A673 (cell line): ENCODE data around the gene ZC3H12A. TPM values are rescaled to one million over a fixed set of nuclear protein-coding genes. Genes with fewer than 3 reads are reported as not detected.

Experiments
- BruUV-seq: library from RNA; stranded (reverse); fragments of 400-500 nt; replicated peaks from 2 replicates; lab custom pipeline; 2021; lab: Mats Ljungman, UMichigan
- CTCF ChIA-PET: fragments of 300-600 bp; sonication (Branson Sonifier 250); formaldehyde crosslinking; loops from one replicate; lab custom pipeline; 2022; ENCODE audit warnings: antibody characterized with exemption; lab: Charles Lee
- POLR2A ChIA-PET: fragments of 300-600 bp; sonication (Branson Sonifier 250); formaldehyde crosslinking; loops from one replicate; lab custom pipeline; 2022; ENCODE audit warnings: antibody characterized with exemption; ENCODE audit not compliant: low non-redundant PET; lab: Charles Lee
- DNase-seq: peaks from one replicate; pipeline ENCODE4 v3.0.0-alpha.2; 2015; ENCODE audit warnings: low spot score
- H3K27ac ChIP-seq: fragments of 200-600 bp; sonication (generic); 2 replicates; pipeline ENCODE4 v1.5.1; 2016; ENCODE audit warnings: mixed run types, low read depth, mild to moderate bottlenecking, mixed read lengths, antibody characterized with exemption, low read length; ENCODE audit not compliant: poor library complexity, severe bottlenecking
- H3K27me3 ChIP-seq: fragments of 200-600 bp; sonication (generic); replicated peaks from 2 replicates; pipeline ENCODE4 v1.6.1; 2017; ENCODE audit warnings: mixed run types, low read depth, mild to moderate bottlenecking, mixed read lengths, antibody characterized with exemption, low read length; ENCODE audit not compliant: insufficient read depth, poor library complexity
- H3K36me3 ChIP-seq: fragments of 200-600 bp; sonication (generic); 2 replicates; pipeline ENCODE4 v1.6.1; 2016; ENCODE audit warnings: mixed run types, mild to moderate bottlenecking, mixed read lengths, antibody characterized with exemption, low read length; ENCODE audit not compliant: insufficient read depth, poor library complexity, severe bottlenecking
- H3K4me1 ChIP-seq: fragments of 200-600 bp; sonication (generic); 2 replicates; pipeline ENCODE4 v1.6.1; 2017; ENCODE audit warnings: mixed run types, mild to moderate bottlenecking, mixed read lengths, antibody characterized with exemption, low read length; ENCODE audit not compliant: insufficient read depth, poor library complexity, severe bottlenecking
- H3K4me3 ChIP-seq: fragments of 200-600 bp; sonication (generic); 2 replicates; pipeline ENCODE4 v1.5.1; 2016; ENCODE audit warnings: low read depth, mixed run types, mild to moderate bottlenecking, mixed read lengths, low read length; ENCODE audit not compliant: poor library complexity, severe bottlenecking
- H3K9me3 ChIP-seq: fragments of 200-600 bp; sonication (generic); 2 replicates; pipeline ENCODE4 v1.6.1; 2016; ENCODE audit warnings: mixed run types, low read depth, mild to moderate bottlenecking, mixed read lengths, antibody characterized with exemption, low read length; ENCODE audit not compliant: poor library complexity, severe bottlenecking
- EZH2 ChIP-seq: fragments of 200-600 bp; sonication (generic); IDR thresholded peaks from 2 replicates; pipeline ENCODE4 v1.6.1; 2017; ENCODE audit warnings: borderline replicate concordance, low read depth, mild to moderate bottlenecking, mixed read lengths, antibody characterized with exemption, low read length; ENCODE audit not compliant: poor library complexity, severe bottlenecking
- intact Hi-C: fragments of 100-400 bp; cut with micrococcal nuclease; formaldehyde crosslinking; loops from one replicate; pipeline ENCODE4 v1.10.0; 2022; ENCODE audit not compliant: unreplicated experiment
- total RNA-seq: library from RNA; stranded (reverse); gene quantifications from 2 replicates; pipeline ENCODE4 v1.2.3, GENCODE V29; 2021
- TF ChIP-seq, protein P1 (sequence below): fragments of 300-800, 200-600 bp; sonication (generic); conservative IDR thresholded peaks from 2 replicates; pipeline ENCODE4 v1.5.1; 2017; ENCODE audit warnings: low read depth, mild to moderate bottlenecking, antibody characterized with exemption, low read length, moderate library complexity, mixed read lengths

Gene ZC3H12A
- total RNA-seq, 1 experiment from 2014 or later, result 5.4 TPM

GRCh38 chr1:37478890-37479254 is 4.5 kb downstream of the ZC3H12A start:
- no TSS peak for BruUV-seq
- TF ChIP-seq, protein P1, sequence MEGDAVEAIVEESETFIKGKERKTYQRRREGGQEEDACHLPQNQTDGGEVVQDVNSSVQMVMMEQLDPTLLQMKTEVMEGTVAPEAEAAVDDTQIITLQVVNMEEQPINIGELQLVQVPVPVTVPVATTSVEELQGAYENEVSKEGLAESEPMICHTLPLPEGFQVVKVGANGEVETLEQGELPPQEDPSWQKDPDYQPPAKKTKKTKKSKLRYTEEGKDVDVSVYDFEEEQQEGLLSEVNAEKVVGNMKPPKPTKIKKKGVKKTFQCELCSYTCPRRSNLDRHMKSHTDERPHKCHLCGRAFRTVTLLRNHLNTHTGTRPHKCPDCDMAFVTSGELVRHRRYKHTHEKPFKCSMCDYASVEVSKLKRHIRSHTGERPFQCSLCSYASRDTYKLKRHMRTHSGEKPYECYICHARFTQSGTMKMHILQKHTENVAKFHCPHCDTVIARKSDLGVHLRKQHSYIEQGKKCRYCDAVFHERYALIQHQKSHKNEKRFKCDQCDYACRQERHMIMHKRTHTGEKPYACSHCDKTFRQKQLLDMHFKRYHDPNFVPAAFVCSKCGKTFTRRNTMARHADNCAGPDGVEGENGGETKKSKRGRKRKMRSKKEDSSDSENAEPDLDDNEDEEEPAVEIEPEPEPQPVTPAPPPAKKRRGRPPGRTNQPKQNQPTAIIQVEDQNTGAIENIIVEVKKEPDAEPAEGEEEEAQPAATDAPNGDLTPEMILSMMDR, result no peak
- TF ChIP-seq EZH2, result no peak
- Histone ChIP-seq H3K36me3 (peaks cover 32% of the 10 kb centered on the region), H3K4me1 (peaks cover 43% of the 10 kb centered on the region), H3K27me3 (no peaks in the 10 kb centered on the region), H3K4me3 (no peak overlapping the region), H3K9me3 (no peaks in the 10 kb centered on the region), H3K27ac (peak overlapping the region; percentile 48)
- ChIA-PET CTCF (interaction anchor here (1.2 kb wide), 1 partner anchor 9 kb away, joined by 4 read pairs; no protein-coding TSS in a partner anchor), POLR2A (no interaction called here)
- intact Hi-C loops, result no loop called here
- no peak for DNase-seq

DNA sequence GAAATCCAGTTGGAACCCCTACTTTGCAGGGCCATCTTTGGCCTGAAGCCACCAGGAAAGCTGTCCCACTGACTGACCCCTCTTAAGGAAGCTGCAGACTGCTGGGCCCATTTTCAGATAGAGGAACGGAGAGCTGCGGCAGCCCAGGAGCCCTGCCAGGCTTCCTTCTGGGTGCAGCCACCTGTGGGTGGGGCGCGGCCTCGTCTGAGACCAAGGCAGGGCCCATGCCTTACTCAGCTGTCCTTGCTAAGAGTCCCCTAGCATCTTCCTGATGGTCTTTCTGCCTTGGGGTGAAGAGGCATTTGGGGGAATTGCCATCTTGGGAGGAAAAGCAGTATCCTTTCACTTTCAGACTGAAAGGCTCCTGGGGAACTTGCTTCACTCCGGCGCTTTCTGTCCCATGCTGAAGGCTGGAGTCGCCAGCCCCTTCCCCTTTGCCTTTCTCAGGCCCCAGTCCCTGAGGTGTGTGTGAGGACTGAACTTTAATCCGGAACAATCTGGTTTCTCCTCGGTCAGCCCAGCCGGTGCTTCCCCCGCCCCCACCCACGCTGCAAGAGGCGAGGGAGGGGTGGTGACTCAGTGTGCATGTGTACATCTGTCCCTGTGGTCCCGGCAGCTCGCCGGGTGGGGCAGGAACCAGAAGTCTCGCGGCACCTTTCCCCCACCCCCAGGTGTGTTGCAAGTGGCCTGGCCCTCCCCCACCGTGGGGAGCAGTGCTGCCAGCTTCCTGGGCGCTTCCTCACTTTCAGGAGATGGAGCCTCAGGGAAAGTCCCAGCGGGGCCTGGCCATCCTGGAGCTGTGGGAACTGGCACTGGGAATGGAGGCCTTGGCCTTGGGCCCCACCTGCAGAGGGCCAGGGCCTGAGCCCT is 5.1 kb downstream of the ZC3H12A start:
- ChIA-PET CTCF (interaction anchor here (1.2 kb wide), 1 partner anchor 8 kb away, joined by 4 read pairs; no protein-coding TSS in a partner anchor), POLR2A (no interaction called here)
- H3K27me3 ChIP-seq, result no peaks in the 10 kb centered on the region
- H3K9me3 ChIP-seq, result no peaks in the 10 kb centered on the region
- peak; percentile 33 for DNase-seq
- H3K4me1 ChIP-seq, result peaks cover 40% of the 10 kb centered on the region
- H3K36me3 ChIP-seq, result peaks cover 32% of the 10 kb centered on the region
- no TSS peak for BruUV-seq
- peak overlapping the region; percentile 48 for H3K27ac ChIP-seq
- intact Hi-C loops, result no loop called here
- TF ChIP-seq EZH2, result no peak
- TF ChIP-seq, protein P1, result no peak
- peak overlapping the region; percentile 25 for H3K4me3 ChIP-seq

- ChIA-PET POLR2A (no interaction called here), CTCF (no interaction called here)
- no peaks in the 10 kb centered on the region for H3K27me3 ChIP-seq
- DNase-seq, result no peak
- H3K9me3 ChIP-seq, result no peaks in the 10 kb centered on the region
- TF ChIP-seq EZH2, result no peak
- TF ChIP-seq, protein P1, result no peak
- intact Hi-C loops, result no loop called here
- H3K27ac ChIP-seq, result peak overlapping the region; percentile 48
- H3K36me3 ChIP-seq, result peaks cover 32% of the 10 kb centered on the region
- no peak overlapping the region for H3K4me3 ChIP-seq
- no TSS peak for BruUV-seq
- H3K4me1 ChIP-seq, result peaks cover 40% of the 10 kb centered on the region
Measured at GRCh38 chr1:37480125-37480466, 5.7 kb downstream of the ZC3H12A start.
